ENCODE measurements around the gene STX8. TPM values are rescaled to one million over a fixed set of nuclear protein-coding genes. Genes with fewer than 3 reads are reported as not detected.

The STX8 gene
- total RNA-seq, 1 experiment from 2014 or later, result 54.8 TPM

DNA sequence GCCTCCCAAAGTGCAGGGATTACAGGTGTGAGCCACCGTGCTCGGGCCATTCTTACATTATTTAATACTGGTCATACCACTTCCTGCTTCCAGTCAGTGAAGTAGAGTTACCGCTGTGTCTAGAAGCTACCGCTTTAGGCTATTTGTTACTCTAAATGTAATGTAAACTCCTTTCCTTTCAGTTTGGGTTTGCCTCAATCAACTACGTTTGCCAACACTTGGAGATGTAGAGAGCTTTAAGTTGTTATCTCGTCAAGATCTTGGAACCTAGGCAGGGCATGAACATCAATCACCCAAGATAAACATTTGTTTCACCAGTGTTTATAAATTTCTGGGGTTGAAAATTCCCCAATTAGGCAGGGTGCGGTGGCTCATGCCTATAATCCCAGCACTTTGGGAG lies 275.9 kb downstream of the STX8 start:
- no peak for DNase-seq (ENCODE audit: low read depth)

DNA sequence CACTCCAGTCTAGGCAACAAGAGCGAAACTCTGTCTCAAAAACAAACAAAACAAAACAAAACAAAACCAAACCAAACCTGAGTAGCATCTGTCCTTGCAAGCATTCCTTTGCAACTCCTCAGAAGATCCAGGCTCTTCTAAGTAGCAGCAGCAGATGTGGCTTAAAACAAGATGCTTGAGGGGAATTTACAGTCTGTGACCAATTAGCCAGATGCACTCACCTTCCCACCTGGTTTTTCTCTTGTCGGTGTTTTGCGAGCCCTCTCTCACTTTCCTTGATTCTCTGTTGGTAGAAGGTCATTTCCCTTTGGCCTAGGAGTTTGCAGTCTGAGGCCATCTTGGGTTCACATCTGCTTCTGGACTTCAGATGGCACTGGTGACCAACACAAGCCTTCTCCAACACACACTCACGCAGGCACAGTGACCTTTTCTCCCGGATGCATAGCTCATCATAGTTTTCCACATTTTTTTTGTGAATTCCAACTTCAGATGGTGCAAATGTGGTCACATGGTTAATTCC lies 276.8 kb downstream of the STX8 start:
- no peak for DNase-seq (ENCODE audit: low read depth)

DNA sequence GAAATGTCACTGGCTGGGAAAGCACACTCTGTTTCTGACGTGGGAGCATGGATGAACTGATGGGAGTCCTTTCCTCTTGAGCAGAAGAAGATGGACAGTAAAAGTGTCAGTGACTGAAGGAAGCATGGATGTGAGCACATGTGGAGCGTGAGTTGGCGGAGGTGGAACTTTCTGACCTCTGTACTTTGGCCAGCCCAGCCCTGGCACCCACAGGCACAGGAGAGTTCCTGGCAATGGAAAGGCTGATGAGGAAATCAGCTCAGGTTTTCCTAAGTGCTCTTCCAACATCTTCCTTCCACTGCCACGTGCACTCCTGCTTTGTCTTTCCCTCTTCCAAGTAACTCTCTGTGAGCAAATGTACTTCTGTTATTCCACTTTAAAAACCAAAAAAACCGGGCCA lies 277.5 kb downstream of the STX8 start:
- no peak for DNase-seq (ENCODE audit: low read depth)

DNA sequence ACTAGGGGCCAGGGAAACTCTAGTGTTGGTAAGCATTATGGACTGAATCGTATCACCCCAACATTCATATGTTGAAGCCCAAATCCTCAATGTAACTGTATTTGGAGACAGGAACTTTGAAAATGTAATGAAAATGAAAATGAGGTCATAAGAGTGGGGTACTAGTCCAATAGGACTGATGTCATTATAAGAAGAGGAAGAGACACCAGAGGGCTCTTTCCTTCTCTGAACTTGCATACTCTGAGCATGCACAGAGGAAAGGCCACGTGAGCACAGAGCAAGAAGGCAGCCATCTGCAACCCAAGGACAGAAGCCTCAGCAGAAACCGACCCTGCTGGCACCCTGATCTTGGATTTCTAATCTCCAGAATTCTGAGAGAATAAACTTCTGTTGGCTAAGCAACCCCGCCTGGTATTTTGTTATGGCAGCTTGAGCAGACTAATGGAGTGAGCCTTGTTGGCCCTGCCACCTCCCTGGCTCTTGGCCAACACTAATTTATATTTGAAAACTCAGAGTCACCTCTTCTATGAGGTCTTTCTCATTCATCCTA lies 280.9 kb downstream of the STX8 start:
- DNase-seq (ENCODE audit: low read depth), result no peak

GRCh38 chr17:9292561-9292941 lies 283.1 kb downstream of the STX8 start:
- no peak for DNase-seq (ENCODE audit: low read depth)

- peak; percentile 2 for DNase-seq (ENCODE audit: low read depth)
These were observed 283.6 kb downstream of the STX8 start for GRCh38 chr17:9291912-9292560.

- DNase-seq (ENCODE audit: low read depth), result no peak
These were observed 285.4 kb downstream of the STX8 start for GRCh38 chr17:9290226-9290613.

GRCh38 chr17:9287306-9287705 lies 288.3 kb downstream of the STX8 start:
- no peak for DNase-seq (ENCODE audit: low read depth)

DNA sequence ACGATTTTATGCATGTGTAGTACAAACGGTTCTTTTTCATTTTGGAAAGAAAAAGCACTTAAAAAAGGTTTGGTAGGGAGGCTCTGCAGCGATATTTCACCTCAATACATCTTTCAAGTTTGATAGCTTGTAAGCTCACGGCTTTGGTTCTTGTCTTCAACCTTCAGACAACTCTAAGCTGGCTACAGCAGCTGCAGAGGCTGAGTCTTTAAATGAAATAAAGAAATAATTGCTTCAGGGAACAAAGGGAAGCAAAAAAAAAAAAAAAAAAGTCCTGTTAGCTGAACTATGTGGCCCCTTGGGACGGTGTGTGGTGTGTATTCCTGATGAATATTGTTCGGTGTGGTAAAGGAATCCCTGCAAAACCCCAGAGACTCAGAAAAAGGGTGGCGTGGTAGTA lies 289.2 kb downstream of the STX8 start:
- DNase-seq (ENCODE audit: low read depth), result no peak

GRCh38 chr17:9285602-9286427 lies 289.8 kb downstream of the STX8 start:
- no peak for DNase-seq (ENCODE audit: low read depth)

DNA sequence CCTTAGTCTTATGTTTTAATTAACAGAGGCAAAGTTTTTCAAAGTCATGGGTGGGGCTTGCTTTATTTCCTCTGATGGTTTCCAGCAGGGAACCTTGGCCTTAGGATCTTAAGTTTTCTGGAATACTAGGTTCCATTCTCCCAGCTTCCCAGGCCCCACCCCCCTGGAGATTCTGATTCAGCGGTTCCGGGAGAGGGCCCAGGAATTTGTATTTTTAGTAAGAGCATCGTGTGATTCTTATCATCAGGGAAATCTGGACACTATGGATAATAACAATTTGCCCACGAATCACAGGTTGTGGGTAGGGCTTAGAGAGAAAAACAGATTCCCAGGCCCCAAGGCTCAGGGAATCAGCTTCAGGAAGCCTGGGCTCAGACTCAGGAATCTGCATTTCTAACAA lies 290.7 kb downstream of the STX8 start:
- DNase-seq (ENCODE audit: low read depth), result no peak

DNA sequence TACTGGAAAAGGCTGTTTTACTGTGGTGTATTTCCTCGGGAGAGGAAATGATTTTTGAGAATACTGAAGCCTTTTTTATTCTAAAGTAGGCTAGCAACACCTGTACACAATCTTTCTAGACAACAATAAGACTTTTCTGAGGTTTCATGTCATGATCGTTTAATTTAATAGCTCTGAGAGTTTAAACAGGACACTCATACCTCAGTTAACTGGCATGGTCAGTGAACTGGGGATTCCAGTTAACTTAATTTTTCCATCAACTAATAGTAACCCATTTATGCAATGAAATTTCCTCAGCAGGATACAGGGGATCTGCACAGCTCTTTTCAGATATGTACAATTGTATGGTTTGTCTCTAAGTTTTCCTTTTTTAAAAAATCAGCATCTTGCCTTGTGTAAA lies 291.7 kb downstream of the STX8 start:
- DNase-seq (ENCODE audit: low read depth), result no peak

DNA sequence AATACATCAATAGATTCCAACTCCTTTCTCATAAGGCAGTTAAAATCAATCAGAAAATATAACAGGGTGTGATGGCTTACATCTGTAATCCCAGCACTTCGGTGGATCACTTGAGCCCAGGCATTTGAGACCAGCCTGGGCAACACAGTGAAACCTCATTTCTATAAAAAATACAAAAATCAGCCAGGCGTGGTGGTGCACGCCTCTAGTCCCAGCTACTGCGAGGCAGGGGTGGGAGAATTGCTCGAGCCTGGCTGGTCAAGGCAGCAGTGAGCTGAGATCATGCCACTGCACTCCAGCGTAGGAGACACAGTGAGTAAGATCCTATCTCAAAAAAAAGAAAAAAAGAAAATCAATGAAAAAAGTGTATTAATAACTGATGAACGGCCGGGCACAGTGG lies 295.7 kb downstream of the STX8 start:
- no peak for DNase-seq (ENCODE audit: low read depth)

DNA sequence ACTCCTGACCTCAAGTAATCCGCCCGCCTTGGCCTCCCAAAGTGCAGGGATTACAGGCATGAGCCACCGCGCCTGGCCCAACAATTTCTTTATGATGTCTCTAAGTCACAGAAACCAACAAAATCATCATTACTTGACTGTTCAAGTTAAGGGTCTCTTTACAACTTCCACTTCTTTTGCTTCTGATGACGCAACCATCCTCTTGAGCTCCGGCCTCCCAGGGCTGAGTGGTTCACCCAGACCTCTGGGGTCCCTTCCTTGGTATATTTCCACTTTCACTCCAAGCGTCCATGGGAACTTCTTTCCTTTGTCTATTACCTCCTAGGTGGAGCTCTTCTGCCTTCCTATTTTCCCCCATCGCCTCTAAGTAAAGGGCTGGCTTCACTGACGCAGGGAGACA lies 300.6 kb downstream of the STX8 start:
- no peak for DNase-seq (ENCODE audit: low read depth)

GRCh38 chr17:9273428-9274391 lies 301.9 kb downstream of the STX8 start:
- DNase-seq (ENCODE audit: low read depth), result no peak

DNA sequence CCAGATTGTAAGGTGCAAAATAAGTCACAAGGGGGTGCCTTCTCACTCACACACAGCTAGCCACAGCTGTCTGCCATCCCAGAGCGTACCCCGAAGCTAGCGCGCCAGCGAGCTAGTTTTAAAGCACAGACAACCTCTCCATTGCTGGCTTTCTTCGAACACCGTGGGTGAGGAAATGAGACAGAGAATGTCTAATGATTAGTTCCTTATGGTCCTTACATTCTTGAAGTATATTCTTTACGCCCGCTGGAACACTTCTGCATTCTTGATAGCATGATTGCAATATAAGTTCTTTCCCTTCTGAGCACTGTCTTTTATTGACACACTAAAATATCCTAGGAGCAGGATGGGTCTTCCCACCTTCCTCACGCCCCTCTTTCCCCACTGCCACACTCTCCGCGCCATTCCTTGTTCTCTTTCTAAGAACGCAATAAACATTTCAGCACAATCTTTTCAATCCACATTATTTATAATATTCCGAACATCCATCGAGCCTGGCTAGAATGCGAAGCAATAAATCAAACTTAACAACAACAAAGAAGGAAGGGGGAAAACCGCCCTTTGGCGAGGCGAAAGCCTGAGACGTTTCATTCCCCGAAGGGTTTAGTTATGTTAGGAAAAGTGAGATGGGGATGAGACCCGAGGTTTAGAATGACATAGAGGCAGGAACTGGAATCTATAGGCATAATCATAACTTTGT lies 303.0 kb downstream of the STX8 start:
- DNase-seq (ENCODE audit: low read depth), result no peak

GRCh38 chr17:9271989-9272388 lies 303.6 kb downstream of the STX8 start:
- DNase-seq (ENCODE audit: low read depth), result no peak

GRCh38 chr17:9270921-9271320 lies 304.7 kb downstream of the STX8 start:
- no peak for DNase-seq (ENCODE audit: low read depth)

DNA sequence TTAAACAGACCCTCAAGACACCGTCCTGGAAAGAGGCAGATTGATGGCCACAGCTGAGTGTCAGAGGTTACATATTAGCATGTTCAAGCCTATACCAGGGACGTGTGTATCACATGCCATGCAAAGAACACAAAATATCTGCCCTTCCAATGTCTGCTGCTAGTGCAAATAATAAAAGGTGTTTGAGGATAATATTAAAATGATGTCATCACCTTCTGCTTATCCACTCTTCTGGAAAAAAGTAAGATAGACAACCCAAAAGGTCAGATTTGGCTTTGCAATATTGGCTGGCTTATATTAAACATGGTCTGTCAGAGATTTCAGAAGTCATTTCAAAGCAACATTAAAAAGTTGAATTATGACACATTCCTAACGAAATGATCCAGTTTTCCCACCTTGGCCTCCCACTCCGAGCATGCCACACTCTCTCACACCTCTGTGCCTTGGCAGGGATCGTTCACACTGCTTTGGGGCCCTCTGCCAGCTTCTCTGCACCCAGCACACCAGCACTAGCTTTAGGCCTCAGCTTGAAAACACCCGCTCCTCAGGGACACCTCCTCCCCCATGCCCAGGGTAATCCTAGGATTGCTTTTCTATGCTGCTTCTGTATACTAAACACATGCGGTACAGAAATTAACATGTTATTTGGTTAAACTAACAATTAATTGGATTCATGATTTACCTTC lies 306.1 kb downstream of the STX8 start:
- no peak for DNase-seq (ENCODE audit: low read depth)

- DNase-seq (ENCODE audit: low read depth), result no peak
These were observed 307.1 kb downstream of the STX8 start for GRCh38 chr17:9268546-9268945.
